RWPE2 (cell line): ENCODE data around the gene SEMA5A.

ENCODE experiments used
- ATAC-seq: fragments of 200-7000 bp; cut with Tn5 transposase; 3 replicates; pipeline ENCODE4 v1.9.1; 2021; ENCODE audit warnings: low read depth
- DNase-seq: peaks from one replicate; pipeline ENCODE4 v3.0.0-alpha.2; 2020; ENCODE audit warnings: low spot score
- H3K27ac ChIP-seq: fragments of 450-650 bp; 2 replicates; pipeline ENCODE4 v1.5.1; 2017; ENCODE audit warnings: mild to moderate bottlenecking; ENCODE audit not compliant: poor library complexity, severe bottlenecking
- H3K27me3 ChIP-seq: fragments of 250-450 bp; sonication (Bioruptor Pico); 2 replicates; pipeline ENCODE4 v1.5.1; 2021; ENCODE audit warnings: mild to moderate bottlenecking, moderate library complexity; ENCODE audit not compliant: insufficient read depth, poor library complexity, severe bottlenecking
- H3K36me3 ChIP-seq: fragments of 250-450 bp; sonication (Bioruptor Pico); 2 replicates; pipeline ENCODE4 v1.5.1; 2020; ENCODE audit warnings: low read depth, mild to moderate bottlenecking, moderate library complexity
- H3K4me1 ChIP-seq: fragments of 250-450 bp; sonication (Bioruptor Pico); 2 replicates; pipeline ENCODE4 v1.5.1; 2021; ENCODE audit warnings: mild to moderate bottlenecking, moderate library complexity; ENCODE audit not compliant: insufficient read depth, poor library complexity, severe bottlenecking
- H3K4me3 ChIP-seq: fragments of 250-450 bp; sonication (Bioruptor Pico); 2 replicates; pipeline ENCODE4 v1.5.1; 2021; ENCODE audit warnings: mild to moderate bottlenecking, moderate library complexity; ENCODE audit not compliant: severe bottlenecking
- H3K9me3 ChIP-seq: fragments of 250-450 bp; sonication (Bioruptor Pico); 2 replicates; pipeline ENCODE4 v1.5.1; 2021; ENCODE audit warnings: mild to moderate bottlenecking, moderate library complexity; ENCODE audit not compliant: severe bottlenecking
- TF ChIP-seq, protein P1 (sequence below): fragments of 450-650 bp; IDR thresholded peaks from one replicate; pipeline ENCODE4 v1.5.1; 2017; ENCODE audit warnings: mild to moderate bottlenecking, moderate library complexity; ENCODE audit not compliant: poor library complexity, severe bottlenecking

SEMA5A gene

DNA sequence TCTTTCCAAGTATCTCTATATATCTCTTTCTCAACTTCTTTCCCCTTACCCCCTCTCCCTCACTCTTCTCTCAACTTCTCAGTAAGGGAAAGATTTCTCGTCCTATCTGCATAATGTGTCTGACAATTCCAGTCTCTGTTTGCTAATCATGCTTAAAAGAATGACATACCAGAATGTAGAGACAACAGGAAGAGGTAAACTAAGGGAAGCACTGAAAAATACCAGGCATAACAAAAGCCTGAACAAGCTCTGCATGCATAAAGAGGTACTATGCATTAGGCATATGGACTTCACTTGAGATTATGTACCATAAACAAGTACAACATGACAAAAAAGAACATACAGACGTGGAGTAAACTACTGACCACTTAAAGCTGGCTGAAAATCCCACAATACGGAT lies 62.6 kb downstream of the SEMA5A start:
- no peak overlapping the region for H3K4me3 ChIP-seq
- no peaks in the 10 kb centered on the region for H3K36me3 ChIP-seq
- DNase-seq (no peak), ATAC-seq (no peak; the same call in 2 of the 3 replicates)
- TF ChIP-seq, protein P1, sequence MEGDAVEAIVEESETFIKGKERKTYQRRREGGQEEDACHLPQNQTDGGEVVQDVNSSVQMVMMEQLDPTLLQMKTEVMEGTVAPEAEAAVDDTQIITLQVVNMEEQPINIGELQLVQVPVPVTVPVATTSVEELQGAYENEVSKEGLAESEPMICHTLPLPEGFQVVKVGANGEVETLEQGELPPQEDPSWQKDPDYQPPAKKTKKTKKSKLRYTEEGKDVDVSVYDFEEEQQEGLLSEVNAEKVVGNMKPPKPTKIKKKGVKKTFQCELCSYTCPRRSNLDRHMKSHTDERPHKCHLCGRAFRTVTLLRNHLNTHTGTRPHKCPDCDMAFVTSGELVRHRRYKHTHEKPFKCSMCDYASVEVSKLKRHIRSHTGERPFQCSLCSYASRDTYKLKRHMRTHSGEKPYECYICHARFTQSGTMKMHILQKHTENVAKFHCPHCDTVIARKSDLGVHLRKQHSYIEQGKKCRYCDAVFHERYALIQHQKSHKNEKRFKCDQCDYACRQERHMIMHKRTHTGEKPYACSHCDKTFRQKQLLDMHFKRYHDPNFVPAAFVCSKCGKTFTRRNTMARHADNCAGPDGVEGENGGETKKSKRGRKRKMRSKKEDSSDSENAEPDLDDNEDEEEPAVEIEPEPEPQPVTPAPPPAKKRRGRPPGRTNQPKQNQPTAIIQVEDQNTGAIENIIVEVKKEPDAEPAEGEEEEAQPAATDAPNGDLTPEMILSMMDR, result no peak
- no peaks in the 10 kb centered on the region for H3K27me3 ChIP-seq
- H3K4me1 ChIP-seq, result no peaks in the 10 kb centered on the region
- H3K27ac ChIP-seq, result no peak overlapping the region
- H3K9me3 ChIP-seq, result no peaks in the 10 kb centered on the region

DNA sequence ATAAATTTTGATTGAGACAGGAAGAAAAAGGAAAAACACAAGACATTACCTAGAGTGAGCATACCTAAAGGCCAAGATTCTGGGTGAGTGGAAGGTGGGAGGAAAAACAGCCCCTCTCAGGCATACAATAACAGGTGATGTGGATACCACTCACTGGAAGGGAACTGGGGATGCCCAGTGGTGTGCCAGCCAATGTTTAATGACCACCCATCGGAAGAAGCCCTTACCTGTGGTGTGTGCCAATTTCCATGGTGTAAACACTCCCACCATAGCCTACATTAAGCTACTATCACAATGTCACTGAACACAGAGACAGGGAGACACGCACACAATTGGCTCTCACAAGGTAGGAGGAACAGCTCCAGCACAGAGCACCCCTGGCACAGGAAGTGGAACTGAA lies 63.5 kb downstream of the SEMA5A start:
- no peak overlapping the region for H3K27ac ChIP-seq
- no peak for ATAC-seq

GRCh38 chr5:9480499-9480898 lies 65.4 kb downstream of the SEMA5A start:
- Histone ChIP-seq H3K36me3 (no peaks in the 10 kb centered on the region), H3K27ac (no peak overlapping the region), H3K4me3 (no peak overlapping the region), H3K4me1 (no peaks in the 10 kb centered on the region), H3K27me3 (no peaks in the 10 kb centered on the region), H3K9me3 (peaks cover 4% of the 10 kb centered on the region)
- ATAC-seq (no peak), DNase-seq (no peak)
- TF ChIP-seq, protein P1, result no peak

More for the DNA sequence above, 63.5 kb downstream of the SEMA5A start:
- Histone ChIP-seq H3K4me1 (no peaks in the 10 kb centered on the region), H3K36me3 (no peaks in the 10 kb centered on the region), H3K4me3 (no peak overlapping the region), H3K27me3 (no peaks in the 10 kb centered on the region), H3K9me3 (peaks cover 4% of the 10 kb centered on the region)
- DNase-seq, result no peak
- TF ChIP-seq, protein P1, result no peak

DNA sequence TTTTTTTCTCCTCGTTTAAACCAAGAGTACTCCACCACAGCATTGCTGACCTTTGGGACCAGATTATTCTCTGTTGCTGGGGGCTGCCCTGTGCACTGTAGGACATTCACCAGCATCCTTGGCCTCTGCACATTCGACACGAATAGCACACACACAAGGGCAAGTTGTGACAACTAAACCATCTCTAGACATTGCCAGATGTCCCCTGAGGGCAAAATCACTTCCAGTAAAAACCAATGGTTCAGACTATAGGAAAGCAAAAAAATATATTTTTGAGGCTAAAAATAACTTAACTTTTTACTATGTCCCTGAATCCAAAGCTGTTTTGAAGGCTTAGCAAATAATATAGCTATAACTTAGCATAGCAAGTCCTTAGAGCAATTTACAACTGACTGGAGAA lies 65.9 kb downstream of the SEMA5A start:
- DNase-seq (no peak), ATAC-seq (no peak)
- Histone ChIP-seq H3K9me3 (peaks cover 4% of the 10 kb centered on the region), H3K4me3 (no peak overlapping the region), H3K4me1 (no peaks in the 10 kb centered on the region), H3K27ac (no peak overlapping the region), H3K36me3 (no peaks in the 10 kb centered on the region), H3K27me3 (no peaks in the 10 kb centered on the region)
- TF ChIP-seq, protein P1, result no peak

DNA sequence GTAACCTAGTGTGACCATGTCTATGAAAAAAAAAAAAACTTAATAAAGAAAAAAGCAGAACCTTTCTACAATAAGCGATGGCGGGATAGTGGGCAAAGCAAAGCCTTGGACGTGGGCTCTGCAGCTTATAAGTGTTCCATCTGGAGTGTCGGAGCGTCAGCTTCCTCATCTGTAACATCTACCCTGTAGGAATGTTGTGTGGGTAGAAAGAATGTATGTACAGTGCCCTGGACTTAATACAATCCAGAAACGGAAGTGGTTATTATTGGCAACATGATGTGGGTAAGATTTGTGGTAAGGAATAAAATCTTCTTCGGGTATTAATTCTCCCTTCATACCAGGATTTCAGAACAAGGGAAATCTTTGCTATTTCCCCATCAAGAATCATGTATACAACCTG lies 66.5 kb downstream of the SEMA5A start:
- DNase-seq (no peak), ATAC-seq (peak; percentile 35; the same call in 1 of the 3 replicates)
- Histone ChIP-seq H3K27ac (no peak overlapping the region), H3K9me3 (peaks cover 4% of the 10 kb centered on the region), H3K27me3 (no peaks in the 10 kb centered on the region), H3K4me3 (no peak overlapping the region), H3K4me1 (no peaks in the 10 kb centered on the region), H3K36me3 (no peaks in the 10 kb centered on the region)
- TF ChIP-seq, protein P1, result no peak
